Measurements from ENCODE around the gene HIGD2B.
"Not testable (repeated sequence)": the region's sequence is repeated elsewhere in the genome, so short reads cannot be mapped to it uniquely, and the experiment has no call there.

HIGD2B gene

GRCh38 chr15:72732516-72732915 is 46.5 kb upstream of the HIGD2B start:
- no peak overlapping the region for H2AFZ ChIP-seq (ENCODE audit: low read length)
- no peaks in the 10 kb centered on the region for H3K9me2 ChIP-seq (ENCODE audit: low read depth, low read length)
- no peaks in the 10 kb centered on the region for H3F3A ChIP-seq (ENCODE audit: insufficient read depth, low read length)
- peaks cover 61% of the 10 kb centered on the region for H3K36me3 ChIP-seq (ENCODE audit: insufficient read depth, low read length)
- no peak overlapping the region for H3K4me3 ChIP-seq (ENCODE audit: low read depth, low read length, poor library complexity, severe bottlenecking)
- no peaks in the 10 kb centered on the region for H3K9me3 ChIP-seq (ENCODE audit: low read length)
- no peaks in the 10 kb centered on the region for H4K20me1 ChIP-seq (ENCODE audit: insufficient read depth, low read length)
- H3K27me3 ChIP-seq (ENCODE audit: insufficient read depth, low read length), result no peaks in the 10 kb centered on the region
- no peak overlapping the region for H3K4me2 ChIP-seq (ENCODE audit: low read length)
- H3K79me2 ChIP-seq (ENCODE audit: insufficient read depth, low read length), result no peaks in the 10 kb centered on the region
- no peak overlapping the region for H3K9ac ChIP-seq (ENCODE audit: low read length)
- no peak overlapping the region for H3K27ac ChIP-seq (ENCODE audit: low read depth, low read length, poor library complexity, severe bottlenecking)
- H3K4me1 ChIP-seq (ENCODE audit: insufficient read depth, low read length, severe bottlenecking), result no peaks in the 10 kb centered on the region
- TF ChIP-seq CTCF (IDR thresholded peaks at IDR 0.05; ENCODE audit: low read length) (no peak), EZH2 (IDR thresholded peaks at IDR 0.05; ENCODE audit: borderline replicate concordance, low read length) (no peak)

GRCh38 chr15:72732086-72732485 is 46.1 kb upstream of the HIGD2B start:
- Histone ChIP-seq H3K4me3 (ENCODE audit: low read depth, low read length, poor library complexity, severe bottlenecking) (no peak overlapping the region), H3K9me3 (ENCODE audit: low read length) (no peaks in the 10 kb centered on the region), H2AFZ (ENCODE audit: low read length) (no peak overlapping the region), H4K20me1 (ENCODE audit: insufficient read depth, low read length) (no peaks in the 10 kb centered on the region), H3K27ac (ENCODE audit: low read depth, low read length, poor library complexity, severe bottlenecking) (no peak overlapping the region), H3K36me3 (ENCODE audit: insufficient read depth, low read length) (peaks cover 61% of the 10 kb centered on the region), H3F3A (ENCODE audit: insufficient read depth, low read length) (no peaks in the 10 kb centered on the region), H3K9me2 (ENCODE audit: low read depth, low read length) (no peaks in the 10 kb centered on the region), H3K9ac (ENCODE audit: low read length) (no peak overlapping the region), H3K4me2 (ENCODE audit: low read length) (no peak overlapping the region), H3K79me2 (ENCODE audit: insufficient read depth, low read length) (no peaks in the 10 kb centered on the region), H3K4me1 (ENCODE audit: insufficient read depth, low read length, severe bottlenecking) (no peaks in the 10 kb centered on the region), H3K27me3 (ENCODE audit: insufficient read depth, low read length) (no peaks in the 10 kb centered on the region)
- TF ChIP-seq EZH2 (IDR thresholded peaks at IDR 0.05; ENCODE audit: borderline replicate concordance, low read length), result no peak
- no peak for TF ChIP-seq CTCF (IDR thresholded peaks at IDR 0.05; ENCODE audit: low read length)

- H3K27ac ChIP-seq (ENCODE audit: low read depth, low read length, poor library complexity, severe bottlenecking), result no peak overlapping the region
- no peaks in the 10 kb centered on the region for H3K9me2 ChIP-seq (ENCODE audit: low read depth, low read length)
- H3K9me3 ChIP-seq (ENCODE audit: low read length), result no peaks in the 10 kb centered on the region
- no peak overlapping the region for H3K4me2 ChIP-seq (ENCODE audit: low read length)
- H3K9ac ChIP-seq (ENCODE audit: low read length), result no peak overlapping the region
- H3K79me2 ChIP-seq (ENCODE audit: insufficient read depth, low read length), result no peaks in the 10 kb centered on the region
- TF ChIP-seq EZH2 (IDR thresholded peaks at IDR 0.05; ENCODE audit: borderline replicate concordance, low read length), result no peak
- no peak for TF ChIP-seq CTCF (IDR thresholded peaks at IDR 0.05; ENCODE audit: low read length)
- H3K4me3 ChIP-seq (ENCODE audit: low read depth, low read length, poor library complexity, severe bottlenecking), result no peak overlapping the region
- peaks cover 39% of the 10 kb centered on the region for H3K36me3 ChIP-seq (ENCODE audit: insufficient read depth, low read length)
- no peaks in the 10 kb centered on the region for H3K4me1 ChIP-seq (ENCODE audit: insufficient read depth, low read length, severe bottlenecking)
- H4K20me1 ChIP-seq (ENCODE audit: insufficient read depth, low read length), result no peaks in the 10 kb centered on the region
- H3K27me3 ChIP-seq (ENCODE audit: insufficient read depth, low read length), result no peaks in the 10 kb centered on the region
- H2AFZ ChIP-seq (ENCODE audit: low read length), result no peak overlapping the region
- no peaks in the 10 kb centered on the region for H3F3A ChIP-seq (ENCODE audit: insufficient read depth, low read length)
These were observed 42.8 kb upstream of the HIGD2B start for GRCh38 chr15:72728821-72729220.

GRCh38 chr15:72728249-72728648 is 42.3 kb upstream of the HIGD2B start:
- not testable (repeated sequence) for H3K9me2 ChIP-seq (ENCODE audit: low read depth, low read length); H3K4me2 ChIP-seq (ENCODE audit: low read length); H3K4me3 ChIP-seq (ENCODE audit: low read depth, low read length, poor library complexity, severe bottlenecking); H3K9me3 ChIP-seq (ENCODE audit: low read length); H3K27ac ChIP-seq (ENCODE audit: low read depth, low read length, poor library complexity, severe bottlenecking); H4K20me1 ChIP-seq (ENCODE audit: insufficient read depth, low read length); H3K27me3 ChIP-seq (ENCODE audit: insufficient read depth, low read length); H3K4me1 ChIP-seq (ENCODE audit: insufficient read depth, low read length, severe bottlenecking); H3F3A ChIP-seq (ENCODE audit: insufficient read depth, low read length); H2AFZ ChIP-seq (ENCODE audit: low read length); H3K79me2 ChIP-seq (ENCODE audit: insufficient read depth, low read length); H3K9ac ChIP-seq (ENCODE audit: low read length)
- H3K36me3 ChIP-seq (ENCODE audit: insufficient read depth, low read length), result peaks cover 35% of the 10 kb centered on the region; the same call in 1 of the 2 replicates
